ENCODE measurements around the gene SWSAP1.
"Not testable (repeated sequence)": the region's sequence is repeated elsewhere in the genome, so short reads cannot be mapped to it uniquely, and the experiment has no call there.

Gene SWSAP1

GRCh38 chr19:11374433-11375142 is at the start of gene SWSAP1:
TSS of gene SWSAP1 (plus strand) at chr19:11374666. CDS start at chr19:11374681, 15 bp downstream.
- peak; percentile 95 for DNase-seq (ENCODE audit: low read depth)

DNA sequence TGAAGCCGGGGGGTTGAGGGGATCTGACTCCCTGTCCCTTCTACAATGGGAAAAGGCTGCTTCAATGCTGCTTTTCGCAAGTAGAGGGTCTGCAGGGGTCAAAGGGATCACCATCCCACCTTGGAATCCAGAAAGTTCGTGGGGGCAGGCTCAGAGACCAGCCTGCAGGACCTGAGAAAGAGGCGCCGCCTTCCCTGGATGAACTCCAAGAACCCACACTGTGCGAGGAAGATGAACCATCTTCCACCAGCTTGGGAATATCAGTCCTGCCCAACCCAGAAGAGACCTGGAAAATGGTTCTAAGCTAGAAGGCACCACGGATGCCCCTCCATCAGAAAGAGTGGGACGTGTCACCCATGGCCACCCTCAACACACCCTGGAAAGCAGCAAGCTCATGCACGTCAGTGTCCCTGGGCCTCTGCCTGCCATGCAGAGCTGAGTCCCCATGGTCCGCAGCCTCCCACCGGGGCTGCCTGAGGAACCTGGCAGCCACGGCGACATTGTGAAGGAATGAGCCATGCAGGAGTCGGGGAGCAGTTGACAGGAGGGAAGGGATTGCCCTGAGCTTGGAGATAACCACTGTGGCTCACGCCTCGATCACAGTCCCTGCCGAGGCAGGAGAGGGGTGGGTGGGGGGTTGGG is 49.6 kb upstream of the SWSAP1 start:
- no peak for DNase-seq (ENCODE audit: low read depth)

DNA sequence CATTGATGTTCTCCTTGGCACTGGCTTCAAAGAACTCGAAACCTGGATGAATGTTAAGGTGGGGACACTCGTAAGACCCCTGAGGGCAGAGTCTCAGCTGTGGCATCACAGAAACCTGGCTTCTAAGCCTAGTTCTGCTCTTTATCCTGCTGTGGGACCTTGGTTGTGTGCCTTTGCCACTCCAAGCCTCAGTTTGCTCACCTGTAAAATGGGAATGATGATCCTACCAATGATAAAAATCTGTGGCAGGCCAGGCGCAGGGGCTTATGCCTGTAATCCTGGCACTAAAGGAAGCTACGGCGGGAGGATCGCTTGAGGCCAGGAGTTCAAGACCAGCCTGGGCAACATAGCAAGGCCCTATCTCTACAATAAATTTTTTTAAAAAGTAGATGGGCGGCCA is 48.9 kb upstream of the SWSAP1 start:
- no peak for DNase-seq (ENCODE audit: low read depth)

GRCh38 chr19:11330127-11330526 is 44.3 kb upstream of the SWSAP1 start:
- no peak for DNase-seq (ENCODE audit: low read depth)

GRCh38 chr19:11331502-11331901 is 43.0 kb upstream of the SWSAP1 start:
- DNase-seq (ENCODE audit: low read depth): no peak

GRCh38 chr19:11332822-11333221 is 41.6 kb upstream of the SWSAP1 start:
- DNase-seq (ENCODE audit: low read depth): no peak

- DNase-seq (ENCODE audit: low read depth): not testable (repeated sequence)
Observed at GRCh38 chr19:11333838-11334237, 40.6 kb upstream of the SWSAP1 start.

DNA sequence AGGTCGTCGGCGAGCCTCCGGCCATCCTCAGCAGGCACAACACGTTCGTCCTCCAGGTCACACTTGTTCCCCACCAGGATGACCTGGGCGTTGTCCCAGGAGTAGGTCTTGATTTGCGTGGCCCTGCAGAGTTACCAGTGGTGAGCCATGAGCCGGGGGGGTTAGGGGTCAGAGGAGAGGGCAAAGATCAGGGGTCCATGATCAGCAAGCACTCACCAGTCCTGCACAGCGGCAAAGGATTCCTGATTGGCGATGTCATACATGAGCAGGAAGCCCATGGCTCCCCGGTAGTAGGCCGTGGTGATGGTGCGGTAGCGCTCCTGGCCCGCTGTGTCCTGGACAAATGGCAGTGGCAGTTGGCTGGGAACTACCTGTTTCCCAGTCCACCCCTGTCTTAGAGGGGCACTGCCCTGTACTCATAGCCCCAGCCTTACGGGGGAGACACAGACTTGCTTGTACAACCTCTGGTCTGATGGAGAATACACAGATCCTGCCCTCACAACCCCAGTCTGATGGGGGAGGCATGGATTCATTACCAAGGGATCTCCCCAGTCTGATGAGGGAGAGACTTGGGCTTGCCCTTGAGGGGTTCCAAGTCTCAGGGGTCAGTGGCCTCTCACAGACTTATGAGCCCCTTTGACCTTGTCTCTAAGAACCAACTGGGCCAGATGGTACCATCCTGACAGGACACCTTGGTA is 38.9 kb upstream of the SWSAP1 start:
- no peak for DNase-seq (ENCODE audit: low read depth)

GRCh38 chr19:11337080-11337479 is 37.4 kb upstream of the SWSAP1 start:
- no peak for DNase-seq (ENCODE audit: low read depth)

- no peak for DNase-seq (ENCODE audit: low read depth)
Observed at GRCh38 chr19:11338121-11338520, 36.3 kb upstream of the SWSAP1 start.

DNA sequence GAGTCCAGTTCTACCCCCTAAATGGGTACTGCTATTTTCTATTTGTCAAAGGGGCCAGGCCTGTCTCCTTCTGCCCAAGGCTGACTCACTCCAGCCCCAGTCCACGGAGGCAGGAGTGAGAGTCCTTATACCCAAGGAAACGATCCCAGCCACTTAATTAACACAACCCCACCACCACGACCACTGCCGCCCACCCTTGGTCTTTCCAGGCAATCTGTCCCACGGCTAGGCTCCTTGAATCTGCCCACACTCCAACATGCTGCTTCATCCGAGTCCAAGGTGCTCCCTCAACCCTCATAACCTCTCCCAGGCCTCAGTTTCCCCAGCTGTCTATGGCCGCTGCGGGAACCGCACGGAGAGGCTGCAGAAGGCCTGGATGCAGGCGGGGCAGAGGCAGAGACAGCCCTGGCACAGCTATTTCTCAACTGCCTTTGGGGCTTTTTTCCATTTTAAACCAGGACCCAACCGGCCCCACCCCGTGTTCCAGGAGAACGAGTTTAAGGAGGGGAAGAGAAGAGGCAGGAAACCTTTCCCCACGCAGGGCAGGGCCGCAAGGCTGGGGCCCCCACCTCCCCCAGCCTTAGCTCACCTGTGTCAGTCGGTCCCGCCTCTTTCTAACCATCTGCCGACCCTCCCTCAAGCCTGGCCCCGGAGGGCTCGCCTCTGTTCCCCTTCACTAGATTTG is 35.8 kb upstream of the SWSAP1 start:
- DNase-seq (ENCODE audit: low read depth): no peak

DNA sequence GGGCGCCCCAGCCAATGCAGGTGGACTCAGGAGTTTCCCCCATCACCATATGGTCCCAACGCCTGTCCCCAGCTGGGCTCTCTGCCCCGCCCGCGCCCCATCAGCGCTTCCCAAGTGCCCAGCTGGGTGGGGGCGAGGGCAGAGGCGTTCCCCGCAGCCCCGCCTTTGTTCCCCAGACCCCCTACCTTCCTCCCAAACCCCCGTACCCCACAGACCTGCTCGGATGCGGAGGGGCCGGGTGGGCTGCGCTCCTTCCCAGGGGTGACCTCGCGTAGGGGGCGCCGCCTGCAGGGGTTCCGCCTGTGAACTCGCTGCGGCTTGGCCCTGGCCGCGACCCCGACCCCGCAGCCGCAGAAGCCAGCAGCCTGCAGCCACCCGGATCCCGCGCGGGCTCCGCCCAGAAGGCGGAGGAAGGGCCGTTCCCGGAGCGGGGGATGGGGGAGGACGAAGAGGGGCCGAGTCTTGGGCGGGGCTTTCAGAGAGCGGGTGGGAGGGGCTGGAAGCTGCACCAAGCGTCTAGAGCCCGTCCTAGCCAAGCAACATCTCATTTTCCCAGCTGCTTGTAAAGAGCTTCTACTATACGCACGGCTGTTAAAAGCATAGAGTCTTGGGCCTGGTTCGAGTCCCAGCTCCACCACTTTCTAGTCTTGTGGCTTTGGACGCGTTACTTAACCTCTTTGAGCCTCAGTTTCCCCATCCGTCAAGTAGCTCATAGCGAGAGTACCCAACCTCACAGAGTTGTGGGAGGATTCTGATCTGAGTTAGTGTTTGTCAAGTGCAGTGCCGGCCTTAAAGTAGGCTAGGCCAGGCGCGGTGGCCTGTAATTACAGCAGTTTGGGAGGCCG is 35.0 kb upstream of the SWSAP1 start, which contains the start of gene RAB3D:
Gene RAB3D, minus strand, starts transcription at position 404 of the 845 bp plus-strand sequence. CDS start 2,258 bp downstream, outside the sequence.
- no peak for DNase-seq (ENCODE audit: low read depth)

GRCh38 chr19:11340099-11340467 is 34.4 kb upstream of the SWSAP1 start:
- not testable (repeated sequence) for DNase-seq (ENCODE audit: low read depth)

GRCh38 chr19:11342429-11342828 is 32.0 kb upstream of the SWSAP1 start:
- DNase-seq (ENCODE audit: low read depth): no peak

DNA sequence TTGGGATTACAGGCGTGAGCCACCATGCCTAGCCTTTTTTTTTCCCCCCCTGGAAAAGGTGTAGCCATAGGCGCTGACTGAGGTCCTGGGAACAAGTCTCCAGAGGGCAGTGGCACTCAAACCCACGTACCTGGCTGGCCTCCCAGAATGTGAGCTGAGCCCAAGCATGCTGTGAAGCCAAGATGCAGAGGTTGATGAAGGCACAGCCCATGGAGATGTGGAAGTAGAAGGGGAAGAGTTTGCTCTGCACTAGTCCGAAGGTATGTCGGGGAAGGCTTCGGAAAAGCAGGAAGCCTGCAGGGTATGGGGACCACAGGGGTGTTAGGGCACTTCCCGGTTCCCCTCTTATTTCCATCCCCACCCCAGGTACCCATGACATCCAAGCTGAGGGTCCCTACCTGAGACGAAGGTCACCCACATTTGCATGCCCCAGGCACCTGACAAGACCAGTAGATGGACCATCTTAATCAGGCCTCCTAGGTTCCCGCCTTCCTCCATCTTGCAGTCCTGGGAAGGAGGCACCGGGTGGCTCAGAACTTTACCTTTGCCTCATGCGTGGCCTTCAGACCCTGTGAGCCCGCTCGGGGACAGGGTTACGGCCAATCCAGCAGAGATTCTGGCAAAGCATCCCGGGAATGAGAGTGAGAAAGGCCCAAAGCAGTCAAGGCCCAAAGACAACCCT is 29.2 kb upstream of the SWSAP1 start:
- DNase-seq (ENCODE audit: low read depth): no peak

GRCh38 chr19:11346104-11346940 is 28.1 kb upstream of the SWSAP1 start, which contains the start of the genes CCDC159 and TMEM205:
TSS of gene CCDC159 (plus strand) at chr19:11346519. CDS start at chr19:11346607, 88 bp downstream.
TSS of gene TMEM205 (minus strand) at chr19:11346268. CDS start at chr19:11345619, 649 bp downstream.
- DNase-seq (ENCODE audit: low read depth): peak; percentile 98

GRCh38 chr19:11347546-11348039 is 26.9 kb upstream of the SWSAP1 start:
- no peak for DNase-seq (ENCODE audit: low read depth)

DNA sequence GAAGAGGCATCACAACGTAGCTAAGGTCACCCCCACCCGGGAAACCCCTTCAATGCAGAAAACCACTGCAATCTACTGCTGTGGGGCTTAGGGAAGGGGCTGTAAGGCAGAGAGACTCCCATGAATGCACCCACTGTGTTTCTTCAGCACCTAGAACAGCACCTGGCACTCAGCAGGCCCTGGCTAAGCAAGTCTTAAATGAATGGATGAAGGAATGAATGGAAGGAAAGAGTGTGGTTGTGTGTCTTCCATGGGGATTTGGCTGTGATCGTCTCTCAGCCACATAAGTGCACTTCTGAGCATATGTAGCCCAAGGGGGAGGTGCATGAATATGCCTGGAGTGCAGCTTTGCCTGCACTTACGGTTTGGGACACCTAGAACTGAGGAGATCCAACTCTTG is 25.3 kb upstream of the SWSAP1 start:
- no peak for DNase-seq (ENCODE audit: low read depth)

DNA sequence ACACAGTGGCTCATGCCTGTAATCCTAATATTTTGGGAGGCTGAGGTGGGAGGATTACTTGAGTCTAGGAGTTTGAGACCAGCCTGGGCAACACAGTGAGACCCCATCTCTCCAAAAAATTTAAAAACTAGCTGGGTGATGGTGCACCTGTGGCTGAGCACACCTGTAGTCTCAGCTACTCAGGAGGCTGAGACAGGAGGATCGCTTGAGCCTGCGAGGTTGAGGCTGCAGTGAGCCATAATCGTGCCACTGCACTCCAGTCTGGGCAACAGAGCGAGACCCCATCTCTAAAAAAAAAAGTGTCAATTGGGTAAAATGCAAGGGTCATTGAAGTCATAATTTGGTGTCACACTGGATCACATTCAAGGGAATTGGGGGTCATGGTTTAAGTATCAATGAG is 20.4 kb upstream of the SWSAP1 start:
- not testable (repeated sequence) for DNase-seq (ENCODE audit: low read depth)

All from HS-27A (cell line).